Stomach (tissue), 9 donors: ENCODE data around the gene NRTN. TPM values are rescaled to one million over a fixed set of nuclear protein-coding genes. Genes with fewer than 3 reads are reported as not detected.
A peak's percentile ranks its signal among the peaks of the same experiment; 100 is the strongest.

ENCODE experiments used
- DNase-seq, 2 donors: peaks; one replicate each; pipeline versions ENCODE4 v3.0.0 to v3.0.0-alpha.2; 2013 to 2019
- H3K27ac ChIP-seq, 5 donors: fragments of 200-600 bp in 4 of 5; sonication (generic) in 4 of 5; one replicate each; pipeline ENCODE4 v1.5.1; 2013 to 2019; ENCODE audit warnings: mild to moderate bottlenecking in 1 of 5, moderate library complexity in 1 of 5
- H3K27me3 ChIP-seq, 3 donors: fragments of 200-600 bp; sonication (generic); one replicate each; pipeline ENCODE4 v1.5.1; 2017 to 2019; ENCODE audit warnings: mixed run types in 1 of 3
- H3K36me3 ChIP-seq, 4 donors: fragments of 200-600 bp; sonication (generic); 1 replicate in 3 of 4; 2 replicates in 1 of 4; pipeline ENCODE4 v1.5.1; 2016 to 2019
- H3K4me1 ChIP-seq, 4 donors: fragments of 200-600 bp; sonication (generic); one replicate each; pipeline ENCODE4 v1.5.1; 2016 to 2019
- H3K4me3 ChIP-seq, 4 donors: fragments of 200-600 bp; sonication (generic) in 3 of 4; one replicate each; pipeline ENCODE4 v1.5.1; 2016 to 2019; ENCODE audit warnings: mild to moderate bottlenecking in 1 of 4
- H3K9me3 ChIP-seq, 4 donors: fragments of 200-600 bp; sonication (generic); one replicate each; pipeline ENCODE4 v1.5.1; 2016 to 2019
- CTCF ChIP-seq, 7 experiments: fragments of 450-650 bp in 4 of 7; fragments of 200-600 bp in 3 of 7; sonication (generic) in 3 of 7; IDR thresholded peaks; one replicate each; pipeline ENCODE4 v1.5.1; 2016 to 2019; ENCODE audit warnings: antibody characterized with exemption in 7 of 7, control low read depth in 2 of 7, mild to moderate bottlenecking in 1 of 7
- EP300 ChIP-seq: sonication (generic); formaldehyde crosslinking; IDR thresholded peaks from one replicate; pipeline ENCODE4 v1.6.1; 2017; ENCODE audit warnings: antibody characterized with exemption
- POLR2A ChIP-seq, 4 donors: fragments of 450-650 bp; IDR thresholded peaks; one replicate each; pipeline ENCODE4 v1.6.1; 2016; ENCODE audit warnings: antibody characterized with exemption in 4 of 4, control low read depth in 2 of 4, mild to moderate bottlenecking in 1 of 4, moderate library complexity in 1 of 4
- POLR2AphosphoS5 ChIP-seq, 3 donors: sonication (generic); formaldehyde crosslinking; IDR thresholded peaks; one replicate each; pipeline ENCODE4 v1.6.1; 2016; ENCODE audit warnings: antibody characterized with exemption in 3 of 3
- WGBS, 5 donors: extraction: QIAGEN DNeasy Blood & Tissue Kit in 3 of 5; methylation state at CpG; one replicate each; pipeline versions ENCODE4 v1.1.5 to v1.1.7; 2013 to 2018; 5-methylcytosine and 5-hydroxymethylcytosine counted together
- intact Hi-C: fragments of 100-400 bp; cut with DNase I; formaldehyde crosslinking; loops from one replicate; pipeline ENCODE4 v1.15.1; 2023; ENCODE audit warnings: low total_unique reads
- polyA plus RNA-seq, 3 donors: library from polyadenylated mRNA; stranded (reverse); fragments of 200-250 nt; gene quantifications; one replicate each; pipeline ENCODE4 v1.2.3, GENCODE V29; 2013
- total RNA-seq, 5 donors: library from RNA; depleted of rRNA; stranded (reverse); fragments of >200 nt; gene quantifications; one replicate each; pipeline versions ENCODE4 v1.1.0 to v1.2.3, GENCODE V29; 2014 to 2016
- donor health status: healthy with polysubstance abuse.
- donor health status: Bipolar disorder and iron deficiency.
- donor health status: healthy.

NRTN gene
- total and polyA plus RNA-seq, 8 donors, result 0.92 to 7.1 (median 3.8) TPM; not detected in 2

GRCh38 chr19:5803752-5804515 is 933 bp upstream of the NRTN start:
- H3K27me3 ChIP-seq, result peaks cover 0 to 68% (median 24%) of the 10 kb centered on the region in 3 donors
- peak; percentile 95 to 98 for DNase-seq
- peak overlapping the region; percentile 46 to 88 (median 69) for H3K27ac ChIP-seq
- H3K9me3 ChIP-seq, result no peaks in the 10 kb centered on the region
- WGBS, 5 donors, result 0 to 3% (median 1%) methylated on average over 24 to 54 of the region's 54 CpGs
- peak in 5 of 7 experiments; percentile 86 to 94 (median 90) for TF ChIP-seq CTCF (IDR thresholded peaks at IDR 0.05)
- no peak for TF ChIP-seq EP300
- TF ChIP-seq POLR2A (IDR thresholded peaks at IDR 0.05), result no peak
- peak in 2 of 3 donors; percentile 12 to 77 for TF ChIP-seq POLR2AphosphoS5 (IDR thresholded peaks at IDR 0.05)
- H3K4me1 ChIP-seq, result peaks cover 39 to 69% (median 67%) of the 10 kb centered on the region in 4 donors
- H3K36me3 ChIP-seq, result peaks cover 0 to 4% (median 0%) of the 10 kb centered on the region in 4 donors
- intact Hi-C loops, result loop anchor here (10.0 kb wide), 1 partner anchor 91 kb away; no protein-coding TSS in a partner anchor
- H3K4me3 ChIP-seq, result peak overlapping the region; percentile 44 to 63 (median 52)

GRCh38 chr19:5805462-5806132 is 730 bp downstream of the NRTN start:
- intact Hi-C loops, result loop anchor here (10.0 kb wide), 1 partner anchor 89 kb away; no protein-coding TSS in a partner anchor

GRCh38 chr19:5806133-5806489 is 1.2 kb downstream of the NRTN start:
- DNase-seq, result no peak
- H3K9me3 ChIP-seq, result no peaks in the 10 kb centered on the region
- WGBS, 5 donors, result 34 to 40% (median 36%) methylated on average over 6 of the region's 6 CpGs
- H3K4me1 ChIP-seq, result peaks cover 21 to 47% (median 45%) of the 10 kb centered on the region in 4 donors
- H3K27me3 ChIP-seq, result peaks cover 0 to 46% (median 20%) of the 10 kb centered on the region in 3 donors
- TF ChIP-seq POLR2AphosphoS5 (IDR thresholded peaks at IDR 0.05) (no peak), CTCF (IDR thresholded peaks at IDR 0.05) (no peak), POLR2A (IDR thresholded peaks at IDR 0.05) (no peak), EP300 (no peak)
- H3K4me3 ChIP-seq, result peak overlapping the region; percentile 44 to 63 (median 58)
- peak overlapping the region in 3 of 5 donors; percentile 69 to 88 (median 77) for H3K27ac ChIP-seq
- intact Hi-C loops, result loop anchor here (10.0 kb wide), 1 partner anchor 89 kb away; no protein-coding TSS in a partner anchor
- peaks cover 0 to 4% (median 0%) of the 10 kb centered on the region in 4 donors for H3K36me3 ChIP-seq

More at GRCh38 chr19:5805462-5806132, 730 bp downstream of the NRTN start:
- Histone ChIP-seq H3K27ac (peak overlapping the region; percentile 69 to 88 (median 77)), H3K27me3 (peaks cover 0 to 51% (median 20%) of the 10 kb centered on the region in 3 donors), H3K36me3 (peaks cover 0 to 4% (median 0%) of the 10 kb centered on the region in 4 donors), H3K4me3 (peak overlapping the region; percentile 44 to 63 (median 58)), H3K4me1 (peaks cover 26 to 53% (median 50%) of the 10 kb centered on the region in 4 donors), H3K9me3 (no peaks in the 10 kb centered on the region)
- DNase-seq, result peak; percentile 88 to 92
- TF ChIP-seq CTCF (IDR thresholded peaks at IDR 0.05) (peak in 5 of 7 experiments; percentile 72 to 82 (median 80)), EP300 (peak; percentile 58), POLR2AphosphoS5 (IDR thresholded peaks at IDR 0.05) (peak; percentile 16 to 74 (median 60)), POLR2A (IDR thresholded peaks at IDR 0.05) (no peak)
- 1 to 2% (median 2%) methylated on average over 18 to 46 of the region's 46 CpGs for WGBS, 5 donors

GRCh38 chr19:5806905-5807304 is 2.0 kb downstream of the NRTN start:
- intact Hi-C loops, result loop anchor here (10.0 kb wide), 1 partner anchor 88 kb away; no protein-coding TSS in a partner anchor
- Histone ChIP-seq H3K27me3 (peaks cover 0 to 38% (median 17%) of the 10 kb centered on the region in 3 donors), H3K27ac (peak overlapping the region in 2 of 5 donors; percentile 69 to 88), H3K9me3 (no peaks in the 10 kb centered on the region), H3K4me1 (peaks cover 16 to 40% (median 37%) of the 10 kb centered on the region in 4 donors), H3K36me3 (peaks cover 0 to 4% (median 0%) of the 10 kb centered on the region in 4 donors), H3K4me3 (no peak overlapping the region)
- no peak for DNase-seq
- 93 to 96% (median 94%) methylated on average over 5 of the region's 5 CpGs for WGBS, 5 donors
- TF ChIP-seq EP300 (no peak), CTCF (IDR thresholded peaks at IDR 0.05) (no peak), POLR2A (IDR thresholded peaks at IDR 0.05) (no peak), POLR2AphosphoS5 (IDR thresholded peaks at IDR 0.05) (no peak)
